Suprapubic skin (tissue), 3 donors: Measurements from ENCODE around the gene NFIA.

Source experiments
- POLR2A ChIP-seq, 2 donors: fragments of 450-650 bp; IDR thresholded peaks; one replicate each; pipeline ENCODE4 v1.6.1; 2017; ENCODE audit warnings: antibody characterized with exemption in 2 of 2, mild to moderate bottlenecking in 2 of 2, moderate library complexity in 2 of 2
- TF ChIP-seq, protein P1 (sequence below), 2 donors: fragments of 200-600 bp in 1 of 2; fragments of 450-650 bp in 1 of 2; sonication (generic) in 1 of 2; IDR thresholded peaks; one replicate each; pipeline ENCODE4 v1.5.1; 2016 to 2019; ENCODE audit warnings: antibody characterized with exemption in 2 of 2, mild to moderate bottlenecking in 1 of 2, moderate library complexity in 1 of 2

DNA sequence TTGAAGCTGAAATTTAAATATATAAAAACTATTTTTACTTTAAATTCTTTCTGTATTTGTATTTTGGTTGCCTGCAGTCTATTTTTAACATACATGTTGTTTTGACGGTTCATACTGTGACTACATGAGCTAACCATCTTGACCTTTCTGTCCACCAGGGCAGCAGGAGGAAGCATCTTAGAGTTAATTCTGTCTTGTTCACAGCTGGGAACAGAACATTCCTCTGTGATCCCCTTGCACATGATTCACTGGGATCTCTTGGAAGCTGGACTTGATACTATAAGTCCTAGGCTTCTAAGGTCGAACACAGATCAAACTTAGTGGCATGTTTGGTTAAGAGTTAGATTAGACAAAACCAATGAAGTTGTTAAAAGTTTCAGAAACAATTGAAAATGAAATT lies 99.7 kb downstream of the NFIA start:
- TF ChIP-seq, protein P1, sequence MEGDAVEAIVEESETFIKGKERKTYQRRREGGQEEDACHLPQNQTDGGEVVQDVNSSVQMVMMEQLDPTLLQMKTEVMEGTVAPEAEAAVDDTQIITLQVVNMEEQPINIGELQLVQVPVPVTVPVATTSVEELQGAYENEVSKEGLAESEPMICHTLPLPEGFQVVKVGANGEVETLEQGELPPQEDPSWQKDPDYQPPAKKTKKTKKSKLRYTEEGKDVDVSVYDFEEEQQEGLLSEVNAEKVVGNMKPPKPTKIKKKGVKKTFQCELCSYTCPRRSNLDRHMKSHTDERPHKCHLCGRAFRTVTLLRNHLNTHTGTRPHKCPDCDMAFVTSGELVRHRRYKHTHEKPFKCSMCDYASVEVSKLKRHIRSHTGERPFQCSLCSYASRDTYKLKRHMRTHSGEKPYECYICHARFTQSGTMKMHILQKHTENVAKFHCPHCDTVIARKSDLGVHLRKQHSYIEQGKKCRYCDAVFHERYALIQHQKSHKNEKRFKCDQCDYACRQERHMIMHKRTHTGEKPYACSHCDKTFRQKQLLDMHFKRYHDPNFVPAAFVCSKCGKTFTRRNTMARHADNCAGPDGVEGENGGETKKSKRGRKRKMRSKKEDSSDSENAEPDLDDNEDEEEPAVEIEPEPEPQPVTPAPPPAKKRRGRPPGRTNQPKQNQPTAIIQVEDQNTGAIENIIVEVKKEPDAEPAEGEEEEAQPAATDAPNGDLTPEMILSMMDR (IDR thresholded peaks at IDR 0.05), result no peak
- no peak for TF ChIP-seq POLR2A (IDR thresholded peaks at IDR 0.05)
